MM.1S (cell line): ENCODE results near the gene PPP2R2D.

Experiments used
- DNase-seq: peaks from one replicate; pipeline ENCODE4 v3.0.0-alpha.2; 2015
- H2AFZ ChIP-seq: fragments of 300-600 bp; sonication (generic); 2 replicates; pipeline ENCODE4 v1.6.0; 2016; ENCODE audit warnings: antibody characterized with exemption, low read length
- H3F3A ChIP-seq: fragments of 300-600 bp; sonication (generic); 2 replicates; pipeline ENCODE4 v1.6.1; 2016; ENCODE audit warnings: mild to moderate bottlenecking, antibody characterized with exemption, low read length, moderate library complexity, mixed read lengths; ENCODE audit not compliant: insufficient read depth
- H3K27ac ChIP-seq: fragments of 300-600 bp; sonication (generic); 2 replicates; pipeline ENCODE4 v1.5.1; 2016; ENCODE audit warnings: mild to moderate bottlenecking, low read length
- H3K27me3 ChIP-seq: fragments of 300-600 bp; sonication (generic); replicated peaks from 2 replicates; pipeline ENCODE4 v1.6.0; 2016; ENCODE audit warnings: low read length; ENCODE audit not compliant: insufficient read depth
- H3K36me3 ChIP-seq: fragments of 300-600 bp; sonication (generic); replicated peaks from 2 replicates; pipeline ENCODE4 v1.6.1; 2016; ENCODE audit warnings: mild to moderate bottlenecking, low read length, mixed read lengths; ENCODE audit not compliant: insufficient read depth
- H3K4me1 ChIP-seq: fragments of 300-600 bp; sonication (generic); 2 replicates; pipeline ENCODE4 v1.6.1; 2016; ENCODE audit warnings: low read length, mixed read lengths
- H3K4me2 ChIP-seq: fragments of 300-600 bp; sonication (generic); 2 replicates; pipeline ENCODE4 v1.6.0; 2016; ENCODE audit warnings: low read depth, low read length
- H3K4me3 ChIP-seq: fragments of 300-600 bp; sonication (generic); 2 replicates; pipeline ENCODE4 v1.5.1; 2016; ENCODE audit warnings: low read length, mixed read lengths
- H3K79me2 ChIP-seq: fragments of 300-600 bp; sonication (generic); 2 replicates; pipeline ENCODE4 v1.6.1; 2016; ENCODE audit warnings: mixed run types, low read length, mixed read lengths
- H3K9ac ChIP-seq: fragments of 300-600 bp; sonication (generic); 2 replicates; pipeline ENCODE4 v1.6.1; 2016; ENCODE audit warnings: low read length, mixed read lengths
- H3K9me2 ChIP-seq: fragments of 300-600 bp; sonication (generic); replicated peaks from 2 replicates; pipeline ENCODE4 v1.6.1; 2016; ENCODE audit warnings: mild to moderate bottlenecking, low read length, mixed read lengths; ENCODE audit not compliant: insufficient read depth
- H3K9me3 ChIP-seq: fragments of 300-600 bp; sonication (generic); replicated peaks from 2 replicates; pipeline ENCODE4 v1.6.1; 2016; ENCODE audit warnings: mild to moderate bottlenecking, low read length, mixed read lengths; ENCODE audit not compliant: insufficient read depth
- H4K20me1 ChIP-seq: fragments of 300-600 bp; sonication (generic); 2 replicates; pipeline ENCODE4 v1.6.1; 2016; ENCODE audit warnings: mild to moderate bottlenecking, low read length, moderate library complexity, mixed read lengths; ENCODE audit not compliant: insufficient read depth
- CTCF ChIP-seq: fragments of 300-600 bp; sonication (generic); IDR thresholded peaks from 2 replicates; pipeline ENCODE4 v1.5.1; 2016; ENCODE audit warnings: antibody characterized with exemption, low read length, mixed read lengths
- EZH2 ChIP-seq: fragments of 300-600 bp; sonication (generic); optimal IDR thresholded peaks from 2 replicates; pipeline ENCODE3; 2017; ENCODE audit warnings: low read depth, mild to moderate bottlenecking, antibody characterized with exemption, low read length, mixed read lengths
- EZH2phosphoT487 ChIP-seq: fragments of 300-600 bp; sonication (generic); IDR thresholded peaks from 2 replicates; pipeline ENCODE4 v1.6.1; 2018; ENCODE audit warnings: antibody characterized with exemption, low read length

The PPP2R2D gene

GRCh38 chr10:132006966-132007365 lies 106.2 kb downstream of the PPP2R2D start:
- Histone ChIP-seq H3K27me3 (peaks cover 16% of the 10 kb centered on the region), H4K20me1 (no peaks in the 10 kb centered on the region), H3K9me2 (no peaks in the 10 kb centered on the region), H3K9ac (no peak overlapping the region), H3K27ac (no peak overlapping the region), H2AFZ (no peak overlapping the region), H3K4me1 (no peaks in the 10 kb centered on the region), H3K4me2 (no peak overlapping the region), H3K9me3 (no peaks in the 10 kb centered on the region), H3K4me3 (no peak overlapping the region), H3K79me2 (no peaks in the 10 kb centered on the region), H3F3A (no peaks in the 10 kb centered on the region), H3K36me3 (no peaks in the 10 kb centered on the region)
- TF ChIP-seq CTCF (no peak), EZH2phosphoT487 (no peak), EZH2 (no peak)
- DNase-seq: no peak

- H3F3A ChIP-seq: no peaks in the 10 kb centered on the region
- DNase-seq: no peak
- no peaks in the 10 kb centered on the region for H3K79me2 ChIP-seq
- H3K27ac ChIP-seq: no peak overlapping the region
- H2AFZ ChIP-seq: no peak overlapping the region
- peaks cover 16% of the 10 kb centered on the region for H3K27me3 ChIP-seq
- no peaks in the 10 kb centered on the region for H3K36me3 ChIP-seq
- no peak overlapping the region for H3K9ac ChIP-seq
- H3K4me1 ChIP-seq: no peaks in the 10 kb centered on the region
- no peaks in the 10 kb centered on the region for H4K20me1 ChIP-seq
- no peak overlapping the region for H3K4me3 ChIP-seq
- H3K9me3 ChIP-seq: no peaks in the 10 kb centered on the region
- H3K9me2 ChIP-seq: no peaks in the 10 kb centered on the region
- no peak for TF ChIP-seq EZH2
- H3K4me2 ChIP-seq: no peak overlapping the region
These were observed 106.9 kb downstream of the PPP2R2D start for GRCh38 chr10:132007681-132008080.
